ENCODE results near the gene SAC3D1. TPM values are rescaled to one million over a fixed set of nuclear protein-coding genes. Genes with fewer than 3 reads are reported as not detected.

SAC3D1 gene
- total and polyA plus RNA-seq, 2 donors from 2014 or later: 6.8 to 13.4 TPM

DNA sequence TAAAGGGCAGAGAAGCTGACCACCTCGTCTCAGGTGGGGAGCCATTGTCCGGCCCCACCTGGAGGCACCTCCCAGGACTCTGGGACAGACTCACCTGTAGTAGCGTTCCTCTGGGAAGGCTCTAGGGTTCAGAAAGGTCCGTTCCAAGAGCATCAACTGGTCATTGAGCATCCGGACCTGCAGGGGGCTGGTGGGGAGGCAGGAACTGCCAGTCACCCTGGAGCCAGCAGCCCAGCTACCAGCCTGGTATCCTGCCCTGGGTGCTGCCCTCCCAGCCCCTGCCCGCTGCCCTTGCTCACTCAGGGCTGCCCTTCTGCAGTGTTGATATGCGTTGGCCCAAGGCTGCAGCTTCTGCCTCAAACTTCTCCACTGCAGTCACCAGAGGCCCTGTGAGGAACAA, 4.7 kb downstream of the SAC3D1 start:
- Histone ChIP-seq H3K36me3 (ENCODE audit: control insufficient read depth in 2 of 3, insufficient read depth in 3 of 3, low read length in 3 of 3) (no peaks in the 10 kb centered on the region), H3K9ac (ENCODE audit: low read length in 3 of 3) (no peak overlapping the region), H3K4me3 (ENCODE audit: low read length in 3 of 3) (no peak overlapping the region), H3K4me1 (ENCODE audit: control insufficient read depth in 2 of 3, insufficient read depth in 2 of 3, low read depth in 1 of 3, low read length in 3 of 3) (peaks cover 0 to 7% (median 0%) of the 10 kb centered on the region in 3 donors), H3K27ac (ENCODE audit: low read depth in 2 of 2, low read length in 2 of 2) (no peak overlapping the region), H3K9me3 (ENCODE audit: control insufficient read depth in 2 of 3, insufficient read depth in 1 of 3, low read length in 3 of 3) (no peaks in the 10 kb centered on the region), H3K27me3 (ENCODE audit: control insufficient read depth, insufficient read depth, low read length) (no peaks in the 10 kb centered on the region)
- FAIRE-seq (no peak), DNase-seq (no peak)
- intact Hi-C loops (cut with DNase I): no loop called here
- TF ChIP-seq, protein P1, sequence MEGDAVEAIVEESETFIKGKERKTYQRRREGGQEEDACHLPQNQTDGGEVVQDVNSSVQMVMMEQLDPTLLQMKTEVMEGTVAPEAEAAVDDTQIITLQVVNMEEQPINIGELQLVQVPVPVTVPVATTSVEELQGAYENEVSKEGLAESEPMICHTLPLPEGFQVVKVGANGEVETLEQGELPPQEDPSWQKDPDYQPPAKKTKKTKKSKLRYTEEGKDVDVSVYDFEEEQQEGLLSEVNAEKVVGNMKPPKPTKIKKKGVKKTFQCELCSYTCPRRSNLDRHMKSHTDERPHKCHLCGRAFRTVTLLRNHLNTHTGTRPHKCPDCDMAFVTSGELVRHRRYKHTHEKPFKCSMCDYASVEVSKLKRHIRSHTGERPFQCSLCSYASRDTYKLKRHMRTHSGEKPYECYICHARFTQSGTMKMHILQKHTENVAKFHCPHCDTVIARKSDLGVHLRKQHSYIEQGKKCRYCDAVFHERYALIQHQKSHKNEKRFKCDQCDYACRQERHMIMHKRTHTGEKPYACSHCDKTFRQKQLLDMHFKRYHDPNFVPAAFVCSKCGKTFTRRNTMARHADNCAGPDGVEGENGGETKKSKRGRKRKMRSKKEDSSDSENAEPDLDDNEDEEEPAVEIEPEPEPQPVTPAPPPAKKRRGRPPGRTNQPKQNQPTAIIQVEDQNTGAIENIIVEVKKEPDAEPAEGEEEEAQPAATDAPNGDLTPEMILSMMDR (IDR thresholded peaks at IDR 0.05; ENCODE audit: borderline replicate concordance, extremely low read depth, insufficient read depth): no peak

DNA sequence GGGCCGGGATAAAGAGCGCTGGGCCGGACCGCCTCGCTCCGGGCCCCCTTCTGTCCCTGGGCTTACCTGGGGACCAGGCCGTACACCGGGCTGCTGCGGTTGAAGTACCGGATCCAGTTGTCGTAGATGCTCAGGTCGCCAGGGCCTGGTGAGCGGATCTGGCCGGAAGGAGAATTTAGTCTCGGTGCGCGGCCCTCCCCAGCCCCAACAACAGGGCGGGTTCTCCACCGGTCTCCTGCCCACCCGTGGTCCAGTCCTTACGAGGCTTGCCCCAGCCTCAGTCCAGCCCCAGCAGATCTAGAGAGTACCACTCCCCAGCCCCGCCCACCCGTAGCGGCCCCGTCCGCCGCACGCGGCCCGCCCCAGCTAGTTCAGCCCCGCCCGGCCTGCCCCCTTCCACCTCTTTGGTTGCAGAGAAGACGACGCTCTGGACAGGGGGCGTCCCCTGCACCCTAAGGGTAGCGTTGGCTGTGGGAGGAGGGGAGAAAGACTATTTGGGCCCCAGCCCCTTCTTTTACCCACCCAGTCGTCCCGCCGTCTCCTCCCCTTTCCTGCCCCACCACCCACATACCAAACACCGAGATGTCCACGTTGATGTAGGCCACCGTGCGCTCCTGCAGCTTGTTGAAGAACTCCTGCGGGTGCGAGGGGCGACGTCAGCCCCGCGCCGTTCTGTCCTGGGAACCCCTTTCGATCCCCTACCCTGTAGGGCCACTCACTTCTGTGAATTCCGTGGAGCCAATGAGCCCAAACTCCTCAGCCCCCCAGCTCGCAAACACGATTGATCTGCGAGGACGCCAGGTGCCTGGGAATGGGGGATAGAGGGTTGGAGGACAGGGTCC, 6.8 kb downstream of the SAC3D1 start:
- DNase-seq (peak in 3 of 5 donors; percentile 17 to 45 (median 22)), FAIRE-seq (no peak)
- TF ChIP-seq, protein P1 (IDR thresholded peaks at IDR 0.05; ENCODE audit: borderline replicate concordance, extremely low read depth, insufficient read depth): no peak
- peak overlapping the region; percentile 33 to 58 (median 45) for H3K4me3 ChIP-seq (ENCODE audit: low read length in 3 of 3)
- no peaks in the 10 kb centered on the region for H3K36me3 ChIP-seq (ENCODE audit: control insufficient read depth in 2 of 3, insufficient read depth in 3 of 3, low read length in 3 of 3)
- H3K4me1 ChIP-seq (ENCODE audit: control insufficient read depth in 2 of 3, insufficient read depth in 2 of 3, low read depth in 1 of 3, low read length in 3 of 3): peaks cover 0 to 4% (median 0%) of the 10 kb centered on the region in 3 donors
- H3K27ac ChIP-seq (ENCODE audit: low read depth in 2 of 2, low read length in 2 of 2): no peak overlapping the region
- peak overlapping the region in 2 of 3 donors; percentile 8 to 26 for H3K9ac ChIP-seq (ENCODE audit: low read length in 3 of 3)
- intact Hi-C loops (cut with DNase I): no loop called here
- no peaks in the 10 kb centered on the region for H3K9me3 ChIP-seq (ENCODE audit: control insufficient read depth in 2 of 3, insufficient read depth in 1 of 3, low read length in 3 of 3)
- no peaks in the 10 kb centered on the region for H3K27me3 ChIP-seq (ENCODE audit: control insufficient read depth, insufficient read depth, low read length)

DNA sequence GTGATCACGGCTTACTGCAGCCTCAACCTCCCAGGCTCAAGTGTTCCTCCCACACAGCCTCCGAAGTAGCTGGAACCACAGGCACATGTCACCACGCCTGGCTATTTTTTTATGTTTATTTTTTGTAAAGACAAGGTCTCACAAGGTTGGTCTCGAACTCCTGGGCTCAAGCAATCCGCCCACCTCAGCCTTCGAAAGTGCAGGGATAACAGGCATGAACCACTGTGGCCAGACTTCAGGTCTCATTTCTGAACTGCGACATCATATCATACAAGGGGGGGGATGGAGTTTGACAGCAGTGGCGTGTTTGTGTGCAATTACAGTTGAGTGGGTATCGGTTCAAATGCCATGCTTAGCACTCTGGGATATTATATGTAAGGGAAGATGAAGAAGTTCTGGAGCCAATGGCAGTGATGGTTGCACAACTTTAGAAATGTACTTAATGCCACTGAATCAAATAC, 10.4 kb downstream of the SAC3D1 start:
- Histone ChIP-seq H3K9ac (ENCODE audit: low read length in 3 of 3) (no peak overlapping the region), H3K4me1 (ENCODE audit: control insufficient read depth in 2 of 3, insufficient read depth in 2 of 3, low read depth in 1 of 3, low read length in 3 of 3) (peaks cover 0 to 4% (median 0%) of the 10 kb centered on the region in 3 donors), H3K9me3 (ENCODE audit: control insufficient read depth in 2 of 3, insufficient read depth in 1 of 3, low read length in 3 of 3) (no peaks in the 10 kb centered on the region), H3K36me3 (ENCODE audit: control insufficient read depth in 2 of 3, insufficient read depth in 3 of 3, low read length in 3 of 3) (no peaks in the 10 kb centered on the region), H3K27me3 (ENCODE audit: control insufficient read depth, insufficient read depth, low read length) (no peaks in the 10 kb centered on the region), H3K27ac (ENCODE audit: low read depth in 2 of 2, low read length in 2 of 2) (no peak overlapping the region), H3K4me3 (ENCODE audit: low read length in 3 of 3) (no peak overlapping the region)
- no peak for FAIRE-seq
- intact Hi-C loops (cut with DNase I): no loop called here
- TF ChIP-seq, protein P1 (IDR thresholded peaks at IDR 0.05; ENCODE audit: borderline replicate concordance, extremely low read depth, insufficient read depth): no peak
- DNase-seq: no peak
